HG03460 (cell line): ENCODE results near the gene INSYN2A.

Experiments
- ATAC-seq: cut with Tn5 transposase; IDR thresholded peaks from one replicate; pipeline ENCODE4 v1.9.1; 2021; ENCODE audit not compliant: unreplicated experiment

INSYN2A gene

GRCh38 chr10:127195571-127196281 is 665 bp downstream of the INSYN2A start:
- ATAC-seq = no peak

GRCh38 chr10:127195041-127195506 is 1.3 kb downstream of the INSYN2A start:
- no peak for ATAC-seq

- ATAC-seq = no peak
These were observed 1.8 kb downstream of the INSYN2A start for GRCh38 chr10:127194599-127194998.

GRCh38 chr10:127194111-127194510 is 2.3 kb downstream of the INSYN2A start:
- ATAC-seq = no peak

GRCh38 chr10:127193125-127193524 is 3.3 kb downstream of the INSYN2A start:
- no peak for ATAC-seq

GRCh38 chr10:127190427-127190826 is 6.0 kb downstream of the INSYN2A start:
- no peak for ATAC-seq

- ATAC-seq = no peak
These were observed 7.2 kb downstream of the INSYN2A start for GRCh38 chr10:127189226-127189625.

- no peak for ATAC-seq
These were observed 9.6 kb downstream of the INSYN2A start for GRCh38 chr10:127186813-127187212.

- ATAC-seq = no peak
These were observed 11.8 kb downstream of the INSYN2A start for GRCh38 chr10:127184582-127184981.

- ATAC-seq = no peak
These were observed 14.2 kb downstream of the INSYN2A start for GRCh38 chr10:127182161-127182560.

GRCh38 chr10:127179612-127180250 is 16.7 kb downstream of the INSYN2A start:
- ATAC-seq = no peak

- no peak for ATAC-seq
These were observed 19.7 kb downstream of the INSYN2A start for GRCh38 chr10:127176649-127177048.

- ATAC-seq = no peak
These were observed 20.9 kb downstream of the INSYN2A start for GRCh38 chr10:127175357-127176110.

GRCh38 chr10:127174866-127175265 is 21.5 kb downstream of the INSYN2A start:
- ATAC-seq = no peak

- ATAC-seq = no peak
These were observed 28.1 kb downstream of the INSYN2A start for GRCh38 chr10:127168261-127168660.

- no peak for ATAC-seq
These were observed 33.5 kb downstream of the INSYN2A start for GRCh38 chr10:127162841-127163240.

GRCh38 chr10:127161482-127161881 is 34.9 kb downstream of the INSYN2A start:
- no peak for ATAC-seq

- no peak for ATAC-seq
These were observed 36.6 kb downstream of the INSYN2A start for GRCh38 chr10:127159648-127160245.

- no peak for ATAC-seq
These were observed 37.7 kb downstream of the INSYN2A start for GRCh38 chr10:127158662-127159061.

GRCh38 chr10:127157506-127158200 is 38.7 kb downstream of the INSYN2A start:
- no peak for ATAC-seq

GRCh38 chr10:127157089-127157488 is 39.3 kb downstream of the INSYN2A start:
- ATAC-seq = no peak
